K562 (cell line): Measurements from ENCODE around the gene ZNF500. TPM values are rescaled to one million over a fixed set of nuclear protein-coding genes. Genes with fewer than 3 reads are reported as not detected.

Experiments
- ATAC-seq: fragments of 200-7000 bp; cut with Tn5 transposase; 3 replicates; pipeline ENCODE4 v1.9.1; 2020; ENCODE audit warnings: moderate library complexity
- BruUV-seq: library from RNA; stranded (reverse); fragments of 400-500 nt; replicated peaks from 2 replicates; lab custom pipeline; 2021; lab: Mats Ljungman, UMichigan
- CTCF ChIA-PET: fragments of 300-600 bp; formaldehyde crosslinking; extraction: SDS; loops from one replicate; lab custom pipeline; 2021; ENCODE audit warnings: low intra/inter-chr PET ratio; lab: Yijun Ruan, JAX
- POLR2A ChIA-PET: fragments of 300-600, 350-650 bp; sonication (Branson Sonifier 250); formaldehyde crosslinking; extraction: SDS; loops from one replicate; lab custom pipeline; 2021; ENCODE audit warnings: antibody characterized with exemption, inconsistent platforms; lab: Yijun Ruan, JAX
- DNase-seq, 4 experiments: peaks; one replicate each; pipeline versions ENCODE4 v3.0.0 to v3.0.0-alpha.2; 2011 to 2018; ENCODE audit warnings: low spot score in 3 of 4, mixed read lengths in 3 of 4; ENCODE audit errors: extremely low read depth in 1 of 4
- FAIRE-seq: peaks from 2 replicates; lab custom pipeline; 2011; peaks lifted over from hg19 to GRCh38; lab: Jason Lieb, UNC
- H2AFZ ChIP-seq: 2 replicates; pipeline ENCODE4 v1.6.0; 2011; ENCODE audit warnings: low read depth, low read length, control low read depth, inconsistent platforms
- H3K27ac ChIP-seq: fragments of 200-600 bp; 3 replicates; pipeline ENCODE4 v1.8.0; 2011; ENCODE audit warnings: low read depth, mild to moderate bottlenecking, control low read depth, inconsistent platforms, low read length, moderate library complexity, mixed read lengths; ENCODE audit errors: extremely low read depth
- H3K27me3 ChIP-seq, 2 experiments: fragments of 300-600 bp in 1 of 2; 2 replicates in 1 of 2; 3 replicates in 1 of 2; pipeline versions ENCODE4 v1.6.0 to v1.8.0; 2011; ENCODE audit warnings: inconsistent platforms in 2 of 2, low read length in 2 of 2, mild to moderate bottlenecking in 1 of 2, mixed read lengths in 1 of 2, moderate library complexity in 1 of 2; ENCODE audit not compliant: control insufficient read depth in 2 of 2, insufficient read depth in 2 of 2
- H3K36me3 ChIP-seq: fragments of 300-600 bp; 3 replicates; pipeline ENCODE4 v1.8.0; 2011; ENCODE audit warnings: mild to moderate bottlenecking, low read length, inconsistent platforms; ENCODE audit not compliant: control insufficient read depth, insufficient read depth
- H3K4me1 ChIP-seq, 2 experiments: fragments of 200-600 bp in 1 of 2; replicated peaks in 1 of 2; 2 replicates in 1 of 2; 3 replicates in 1 of 2; pipeline versions ENCODE4 v1.5.1 to v1.8.0; 2011; ENCODE audit warnings: inconsistent platforms in 2 of 2, low read length in 2 of 2, mild to moderate bottlenecking in 1 of 2, mixed read lengths in 1 of 2, moderate library complexity in 1 of 2; ENCODE audit not compliant: control insufficient read depth in 2 of 2, insufficient read depth in 2 of 2
- H3K4me2 ChIP-seq: 2 replicates; pipeline ENCODE4 v1.6.1; 2011; ENCODE audit warnings: low read length, control low read depth, inconsistent platforms, mixed read lengths; ENCODE audit not compliant: insufficient read depth
- H3K4me3 ChIP-seq: fragments of 200-600 bp; sonication (generic), shearing (Covaris generic); 2 replicates; pipeline ENCODE4 v1.5.1; 2016; ENCODE audit warnings: control low read depth, inconsistent platforms
- H3K79me2 ChIP-seq: fragments of 200-600 bp; 3 replicates; pipeline ENCODE4 v1.8.0; 2011; ENCODE audit warnings: low read length, inconsistent platforms; ENCODE audit not compliant: control insufficient read depth, insufficient read depth
- H3K9ac ChIP-seq, 2 experiments: 2 replicates each; pipeline versions ENCODE4 v1.6.0 to v1.6.1; 2011; ENCODE audit warnings: low read depth in 2 of 2, low read length in 2 of 2, control low read depth in 1 of 2, inconsistent platforms in 1 of 2, mild to moderate bottlenecking in 1 of 2, mixed read lengths in 1 of 2; ENCODE audit not compliant: insufficient read depth in 1 of 2
- H3K9me1 ChIP-seq: one replicate; pipeline ENCODE4 v1.6.0; 2011; ENCODE audit warnings: inconsistent platforms, mild to moderate bottlenecking, low read length, moderate library complexity; ENCODE audit not compliant: control insufficient read depth, insufficient read depth
- H3K9me3 ChIP-seq: replicated peaks from 2 replicates; pipeline ENCODE4 v1.5.1; 2011; ENCODE audit warnings: low read depth, low read length, inconsistent platforms; ENCODE audit not compliant: control insufficient read depth, insufficient read depth
- H4K20me1 ChIP-seq: replicated peaks from 2 replicates; pipeline ENCODE4 v1.6.1; 2011; ENCODE audit warnings: low read length, inconsistent platforms, mixed read lengths; ENCODE audit not compliant: control insufficient read depth, insufficient read depth
- GABPB1 ChIP-seq: sonication (generic); formaldehyde crosslinking; IDR thresholded peaks from 2 replicates; pipeline ENCODE4 v1.8.0; 2022; ENCODE audit warnings: mild to moderate bottlenecking, missing genetic modification reagents
- NFATC3 ChIP-seq: fragments of 450-650 bp; IDR thresholded peaks from 2 replicates; pipeline ENCODE4 v1.6.1; 2017; ENCODE audit warnings: mild to moderate bottlenecking
- SAFB ChIP-seq: fragments of 200-400 bp; formaldehyde crosslinking; IDR thresholded peaks from 2 replicates; pipeline ENCODE4 v1.6.1; 2017; ENCODE audit warnings: low read depth, low read length, borderline replicate concordance
- TEAD2 ChIP-seq: fragments of 450-650 bp; IDR thresholded peaks from 2 replicates; pipeline ENCODE4 v1.6.1; 2016; ENCODE audit warnings: missing genetic modification characterization, control low read depth, missing compliant biosample characterization
- U2AF1 ChIP-seq: fragments of 200-400 bp; formaldehyde crosslinking; optimal IDR thresholded peaks from 2 replicates; pipeline ENCODE3; 2017; ENCODE audit warnings: mild to moderate bottlenecking, low read depth, low read length, moderate library complexity
- ZBTB1 ChIP-seq: sonication (generic); formaldehyde crosslinking; IDR thresholded peaks from 2 replicates; pipeline ENCODE4 v1.8.1; 2023; ENCODE audit warnings: missing genetic modification reagents, low read depth, mild to moderate bottlenecking, borderline replicate concordance
- ZNF124 ChIP-seq: sonication (generic); formaldehyde crosslinking; IDR thresholded peaks from 2 replicates; pipeline ENCODE4 v1.8.1; 2022; ENCODE audit warnings: missing genetic modification reagents
- ZNF561 ChIP-seq: fragments of 450-650 bp; formaldehyde crosslinking; conservative IDR thresholded peaks from 2 replicates; pipeline ENCODE4 v1.4.0; 2020; ENCODE audit warnings: mild to moderate bottlenecking, moderate library complexity
- WGBS: fragments of 100-300 bp; shearing (Covaris generic); methylation state at CpG from one replicate; pipeline ENCODE4 v1.1.6; 2016; ENCODE audit warnings: low coverage, mixed read lengths; ENCODE audit not compliant: insufficient coverage; ENCODE audit errors: missing lambda C conversion rate; 5-methylcytosine and 5-hydroxymethylcytosine counted together
- in situ Hi-C: fragments of 300-500 bp; cut with MboI; formaldehyde crosslinking; loops from 4 replicates; pipeline ENCODE4 v1.15.0; 2018; ENCODE audit warnings: inconsistent platforms, mixed read lengths
- intact Hi-C: fragments of 100-400 bp; cut with micrococcal nuclease; formaldehyde crosslinking; loops from 2 replicates; pipeline ENCODE4 v1.14.2; 2022
- polyA plus RNA-seq, 8 experiments: library from polyadenylated mRNA; depleted of rRNA in 4 of 8; stranded (reverse) in 5 of 8; unstranded in 3 of 8; fragments of >200 nt; fragmentation: Nextera tagmentation in 2 of 8; fragmentation: Illumina TruSeq in 1 of 8; extraction: Ambion mirVana in 2 of 8; extraction: Trizol in 1 of 8; gene quantifications; 2 replicates each; pipeline versions ENCODE4 v1.2.1 to v1.2.3, GENCODE V29; 2011 to 2014; ENCODE audit warnings: inconsistent platforms in 1 of 8, missing spikeins in 1 of 8
- total RNA-seq, 7 experiments: library from RNA; depleted of rRNA in 6 of 7; stranded (reverse); fragments of >200 nt in 6 of 7; fragmentation: Illumina TruSeq in 2 of 7; extraction: Trizol in 2 of 7; gene quantifications; 2 replicates each; pipeline versions ENCODE4 v1.2.1 to v1.2.3, GENCODE V29; 2011 to 2021; ENCODE audit warnings: low replicate concordance in 1 of 7
- TF ChIP-seq, protein P1 (sequence below), 2 experiments: fragments of 450-650 bp; IDR thresholded peaks; 2 replicates each; pipeline ENCODE4 v1.6.1; 2018; ENCODE audit warnings: mild to moderate bottlenecking in 2 of 2, low read depth in 1 of 2; ENCODE audit not compliant: partially characterized antibody in 2 of 2
- TF ChIP-seq, protein P2 (sequence below): IDR thresholded peaks from 2 replicates; pipeline ENCODE4 v1.6.1; 2011; ENCODE audit not compliant: insufficient read length; ENCODE audit errors: extremely low read depth
- TF ChIP-seq, protein P3 (sequence below): sonication (generic); formaldehyde crosslinking; IDR thresholded peaks from 2 replicates; pipeline ENCODE4 v1.8.0; 2022; ENCODE audit warnings: mild to moderate bottlenecking, missing genetic modification reagents

The ZNF500 gene
- total and polyA plus RNA-seq, 9 of the 15 experiments (the other 6 are each of a cell fraction or from before 2014, with no cell fraction given), result 0.80 to 20.8 (median 5.3) TPM

DNA sequence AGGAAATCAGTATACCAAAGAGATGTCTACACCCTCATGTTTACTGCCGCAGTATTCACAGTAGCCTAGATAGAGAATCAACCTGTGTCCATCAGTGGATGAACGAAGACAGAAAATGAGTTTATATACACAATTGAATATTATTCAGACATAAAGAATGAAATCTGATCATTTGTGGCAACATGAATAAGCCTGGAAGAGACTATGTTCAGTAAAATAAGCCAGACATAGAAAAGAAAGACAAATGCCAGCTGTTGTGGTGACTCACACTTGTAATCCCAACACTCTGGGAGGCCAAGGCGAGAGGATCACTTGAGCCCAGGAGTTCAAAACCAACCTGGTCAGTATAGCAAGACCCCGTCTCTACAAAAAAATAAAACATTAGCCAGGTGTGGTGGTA, 57.5 kb downstream of the ZNF500 start (continued):
- no peak for TF ChIP-seq NFATC3
- TF ChIP-seq, all 486 proteins: peak for 0

DNA sequence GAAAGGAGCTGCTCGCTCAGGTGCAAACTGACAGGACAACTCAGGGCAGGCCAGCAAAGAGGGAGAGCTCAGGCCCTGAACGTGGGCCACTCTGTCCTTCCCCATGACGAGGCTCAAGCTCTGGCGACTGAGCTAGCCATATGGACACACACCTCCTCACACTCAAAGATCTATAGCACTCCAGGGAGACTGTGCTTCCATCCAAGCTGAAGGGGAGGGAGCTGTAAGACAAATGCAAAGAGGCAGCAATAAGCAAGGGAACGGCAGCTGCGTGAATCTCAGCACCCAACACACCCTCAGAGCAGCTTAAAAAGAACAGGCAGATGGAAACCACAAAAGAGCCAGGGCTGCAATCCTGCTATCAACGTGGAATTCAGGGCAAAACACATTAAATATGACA, 60.1 kb downstream of the ZNF500 start:
- Histone ChIP-seq H3K9me3 (no peaks in the 10 kb centered on the region), H3K27me3 (no peaks in the 10 kb centered on the region), H3K9me1 (peaks cover 3% of the 10 kb centered on the region), H3K4me2 (no peak overlapping the region), H3K36me3 (peaks cover 61% of the 10 kb centered on the region; the same call in 2 of the 3 replicates), H4K20me1 (no peaks in the 10 kb centered on the region), H3K79me2 (no peaks in the 10 kb centered on the region), H2AFZ (no peak overlapping the region), H3K4me1 (peaks cover 3 to 4% of the 10 kb centered on the region in 2 experiments; a peak in 2 of 5 replicates), H3K27ac (no peak overlapping the region), H3K4me3 (no peak overlapping the region), H3K9ac (no peak overlapping the region)
- ChIA-PET CTCF (no interaction called here), POLR2A (interaction anchor here (0.6 to 1.2 kb wide), 4 partner anchors 11 to 131 kb away, joined by 3 to 5 read pairs (median 4); no protein-coding TSS in a partner anchor)
- no TSS peak for BruUV-seq
- no peak for ATAC-seq
- no peak for DNase-seq
- in situ Hi-C loops, result no loop called here
- no peak for FAIRE-seq
- WGBS, result 81% methylated on average over 7 of the region's 7 CpGs
- intact Hi-C loops, result no loop called here
- TF ChIP-seq SAFB (no peak), ZNF124 (no peak), GABPB1 (CRISPR knock-in tag) (no peak), U2AF1 (no peak), ZNF561 (CRISPR knock-in tag) (no peak), TEAD2 (no peak), ZBTB1 (no peak)
- TF ChIP-seq, protein P1, sequence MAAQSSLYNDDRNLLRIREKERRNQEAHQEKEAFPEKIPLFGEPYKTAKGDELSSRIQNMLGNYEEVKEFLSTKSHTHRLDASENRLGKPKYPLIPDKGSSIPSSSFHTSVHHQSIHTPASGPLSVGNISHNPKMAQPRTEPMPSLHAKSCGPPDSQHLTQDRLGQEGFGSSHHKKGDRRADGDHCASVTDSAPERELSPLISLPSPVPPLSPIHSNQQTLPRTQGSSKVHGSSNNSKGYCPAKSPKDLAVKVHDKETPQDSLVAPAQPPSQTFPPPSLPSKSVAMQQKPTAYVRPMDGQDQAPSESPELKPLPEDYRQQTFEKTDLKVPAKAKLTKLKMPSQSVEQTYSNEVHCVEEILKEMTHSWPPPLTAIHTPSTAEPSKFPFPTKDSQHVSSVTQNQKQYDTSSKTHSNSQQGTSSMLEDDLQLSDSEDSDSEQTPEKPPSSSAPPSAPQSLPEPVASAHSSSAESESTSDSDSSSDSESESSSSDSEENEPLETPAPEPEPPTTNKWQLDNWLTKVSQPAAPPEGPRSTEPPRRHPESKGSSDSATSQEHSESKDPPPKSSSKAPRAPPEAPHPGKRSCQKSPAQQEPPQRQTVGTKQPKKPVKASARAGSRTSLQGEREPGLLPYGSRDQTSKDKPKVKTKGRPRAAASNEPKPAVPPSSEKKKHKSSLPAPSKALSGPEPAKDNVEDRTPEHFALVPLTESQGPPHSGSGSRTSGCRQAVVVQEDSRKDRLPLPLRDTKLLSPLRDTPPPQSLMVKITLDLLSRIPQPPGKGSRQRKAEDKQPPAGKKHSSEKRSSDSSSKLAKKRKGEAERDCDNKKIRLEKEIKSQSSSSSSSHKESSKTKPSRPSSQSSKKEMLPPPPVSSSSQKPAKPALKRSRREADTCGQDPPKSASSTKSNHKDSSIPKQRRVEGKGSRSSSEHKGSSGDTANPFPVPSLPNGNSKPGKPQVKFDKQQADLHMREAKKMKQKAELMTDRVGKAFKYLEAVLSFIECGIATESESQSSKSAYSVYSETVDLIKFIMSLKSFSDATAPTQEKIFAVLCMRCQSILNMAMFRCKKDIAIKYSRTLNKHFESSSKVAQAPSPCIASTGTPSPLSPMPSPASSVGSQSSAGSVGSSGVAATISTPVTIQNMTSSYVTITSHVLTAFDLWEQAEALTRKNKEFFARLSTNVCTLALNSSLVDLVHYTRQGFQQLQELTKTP (IDR thresholded peaks at IDR 0.05; ENCODE audit: low read depth in 1 of 2, partially characterized antibody in 2 of 2), result no peak
- TF ChIP-seq, protein P2, sequence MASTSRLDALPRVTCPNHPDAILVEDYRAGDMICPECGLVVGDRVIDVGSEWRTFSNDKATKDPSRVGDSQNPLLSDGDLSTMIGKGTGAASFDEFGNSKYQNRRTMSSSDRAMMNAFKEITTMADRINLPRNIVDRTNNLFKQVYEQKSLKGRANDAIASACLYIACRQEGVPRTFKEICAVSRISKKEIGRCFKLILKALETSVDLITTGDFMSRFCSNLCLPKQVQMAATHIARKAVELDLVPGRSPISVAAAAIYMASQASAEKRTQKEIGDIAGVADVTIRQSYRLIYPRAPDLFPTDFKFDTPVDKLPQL, result no peak
- TF ChIP-seq, protein P3, sequence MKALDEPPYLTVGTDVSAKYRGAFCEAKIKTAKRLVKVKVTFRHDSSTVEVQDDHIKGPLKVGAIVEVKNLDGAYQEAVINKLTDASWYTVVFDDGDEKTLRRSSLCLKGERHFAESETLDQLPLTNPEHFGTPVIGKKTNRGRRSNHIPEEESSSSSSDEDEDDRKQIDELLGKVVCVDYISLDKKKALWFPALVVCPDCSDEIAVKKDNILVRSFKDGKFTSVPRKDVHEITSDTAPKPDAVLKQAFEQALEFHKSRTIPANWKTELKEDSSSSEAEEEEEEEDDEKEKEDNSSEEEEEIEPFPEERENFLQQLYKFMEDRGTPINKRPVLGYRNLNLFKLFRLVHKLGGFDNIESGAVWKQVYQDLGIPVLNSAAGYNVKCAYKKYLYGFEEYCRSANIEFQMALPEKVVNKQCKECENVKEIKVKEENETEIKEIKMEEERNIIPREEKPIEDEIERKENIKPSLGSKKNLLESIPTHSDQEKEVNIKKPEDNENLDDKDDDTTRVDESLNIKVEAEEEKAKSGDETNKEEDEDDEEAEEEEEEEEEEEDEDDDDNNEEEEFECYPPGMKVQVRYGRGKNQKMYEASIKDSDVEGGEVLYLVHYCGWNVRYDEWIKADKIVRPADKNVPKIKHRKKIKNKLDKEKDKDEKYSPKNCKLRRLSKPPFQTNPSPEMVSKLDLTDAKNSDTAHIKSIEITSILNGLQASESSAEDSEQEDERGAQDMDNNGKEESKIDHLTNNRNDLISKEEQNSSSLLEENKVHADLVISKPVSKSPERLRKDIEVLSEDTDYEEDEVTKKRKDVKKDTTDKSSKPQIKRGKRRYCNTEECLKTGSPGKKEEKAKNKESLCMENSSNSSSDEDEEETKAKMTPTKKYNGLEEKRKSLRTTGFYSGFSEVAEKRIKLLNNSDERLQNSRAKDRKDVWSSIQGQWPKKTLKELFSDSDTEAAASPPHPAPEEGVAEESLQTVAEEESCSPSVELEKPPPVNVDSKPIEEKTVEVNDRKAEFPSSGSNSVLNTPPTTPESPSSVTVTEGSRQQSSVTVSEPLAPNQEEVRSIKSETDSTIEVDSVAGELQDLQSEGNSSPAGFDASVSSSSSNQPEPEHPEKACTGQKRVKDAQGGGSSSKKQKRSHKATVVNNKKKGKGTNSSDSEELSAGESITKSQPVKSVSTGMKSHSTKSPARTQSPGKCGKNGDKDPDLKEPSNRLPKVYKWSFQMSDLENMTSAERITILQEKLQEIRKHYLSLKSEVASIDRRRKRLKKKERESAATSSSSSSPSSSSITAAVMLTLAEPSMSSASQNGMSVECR (CRISPR knock-in tag), result no peak
